Cardiac fibroblast (primary cell): ENCODE data around the gene RTCB.

Experiments
- DNase-seq, 2 donors: peaks; one replicate each; pipeline versions ENCODE4 v3.0.0 to v3.0.0-alpha.2; 2010; ENCODE audit warnings: low read depth in 2 of 2
- H3K4me3 ChIP-seq, 2 donors: replicated peaks in 1 of 2; 1 replicate in 1 of 2; 2 replicates in 1 of 2; pipeline ENCODE4 v1.5.1; 2011; ENCODE audit warnings: low read depth in 2 of 2, low read length in 2 of 2, mild to moderate bottlenecking in 2 of 2, moderate library complexity in 1 of 2
- TF ChIP-seq, protein P1 (sequence below): IDR thresholded peaks from one replicate; pipeline ENCODE4 v1.5.1; 2011; ENCODE audit warnings: low read depth, mild to moderate bottlenecking, low read length, inconsistent platforms

RTCB gene

DNA sequence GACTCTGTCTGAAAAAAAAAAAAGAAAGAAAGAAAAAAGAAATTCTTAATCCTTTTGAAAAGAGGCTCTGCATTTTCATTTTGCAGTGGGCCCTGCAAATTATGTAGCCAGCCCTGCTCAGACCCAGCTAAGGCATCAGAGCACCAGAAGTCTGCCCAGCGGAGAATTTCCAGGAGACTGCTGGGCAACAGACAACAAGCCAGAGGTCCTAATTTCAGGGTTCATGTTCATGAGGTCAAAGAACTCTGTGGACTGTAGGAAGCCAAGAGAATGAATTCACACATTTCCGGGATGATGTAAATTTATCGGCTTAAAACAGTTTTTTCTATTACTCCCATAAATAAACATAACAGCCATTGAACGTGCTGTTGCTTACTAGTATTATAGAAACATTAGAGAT lies 14.8 kb upstream of the RTCB start:
- H3K4me3 ChIP-seq = no peak overlapping the region

DNA sequence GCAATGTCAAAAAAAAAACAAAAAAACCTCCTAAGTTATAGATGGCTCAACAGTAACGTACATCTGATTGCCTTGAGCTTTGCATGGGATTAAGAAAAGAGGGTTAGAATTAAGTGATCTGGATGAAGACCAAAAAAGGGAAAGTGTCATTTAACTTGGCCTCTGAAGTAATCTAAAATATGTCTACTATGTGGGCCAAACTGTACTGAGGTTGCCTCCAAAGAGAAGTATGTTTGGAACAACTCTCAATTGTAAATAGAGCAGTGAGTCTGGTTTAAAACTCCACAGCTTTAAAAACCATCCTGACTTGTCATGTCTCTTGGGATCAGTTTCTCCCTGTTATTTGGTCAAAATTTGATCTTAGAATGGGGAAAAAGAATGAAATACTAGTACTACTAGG lies 11.6 kb upstream of the RTCB start:
- TF ChIP-seq, protein P1, sequence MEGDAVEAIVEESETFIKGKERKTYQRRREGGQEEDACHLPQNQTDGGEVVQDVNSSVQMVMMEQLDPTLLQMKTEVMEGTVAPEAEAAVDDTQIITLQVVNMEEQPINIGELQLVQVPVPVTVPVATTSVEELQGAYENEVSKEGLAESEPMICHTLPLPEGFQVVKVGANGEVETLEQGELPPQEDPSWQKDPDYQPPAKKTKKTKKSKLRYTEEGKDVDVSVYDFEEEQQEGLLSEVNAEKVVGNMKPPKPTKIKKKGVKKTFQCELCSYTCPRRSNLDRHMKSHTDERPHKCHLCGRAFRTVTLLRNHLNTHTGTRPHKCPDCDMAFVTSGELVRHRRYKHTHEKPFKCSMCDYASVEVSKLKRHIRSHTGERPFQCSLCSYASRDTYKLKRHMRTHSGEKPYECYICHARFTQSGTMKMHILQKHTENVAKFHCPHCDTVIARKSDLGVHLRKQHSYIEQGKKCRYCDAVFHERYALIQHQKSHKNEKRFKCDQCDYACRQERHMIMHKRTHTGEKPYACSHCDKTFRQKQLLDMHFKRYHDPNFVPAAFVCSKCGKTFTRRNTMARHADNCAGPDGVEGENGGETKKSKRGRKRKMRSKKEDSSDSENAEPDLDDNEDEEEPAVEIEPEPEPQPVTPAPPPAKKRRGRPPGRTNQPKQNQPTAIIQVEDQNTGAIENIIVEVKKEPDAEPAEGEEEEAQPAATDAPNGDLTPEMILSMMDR = no peak
- no peak overlapping the region for H3K4me3 ChIP-seq
- no peak for DNase-seq

More for the DNA sequence above, 14.8 kb upstream of the RTCB start:
- TF ChIP-seq, protein P1 = no peak
- no peak for DNase-seq

DNA sequence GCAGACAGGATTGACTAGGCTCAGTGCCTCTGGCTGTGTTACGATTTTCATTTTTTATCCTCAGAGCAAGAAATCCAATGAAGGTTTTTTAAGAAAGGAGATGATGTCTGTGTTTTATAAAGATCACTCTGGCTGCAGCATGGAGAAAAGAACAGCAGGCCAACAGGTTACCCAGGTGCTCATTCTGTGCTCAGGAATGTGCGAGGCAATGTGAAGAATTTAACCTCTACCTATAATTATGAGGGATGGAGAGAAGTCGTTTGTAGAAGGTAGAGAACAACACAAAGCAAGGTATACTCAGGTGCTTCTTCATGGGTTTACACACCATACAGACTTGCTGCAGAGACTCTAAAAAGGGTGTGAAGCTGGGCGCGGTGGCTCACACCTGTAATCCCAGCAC lies 10.0 kb upstream of the RTCB start:
- no peak overlapping the region for H3K4me3 ChIP-seq
- TF ChIP-seq, protein P1 = no peak
- DNase-seq = no peak

DNA sequence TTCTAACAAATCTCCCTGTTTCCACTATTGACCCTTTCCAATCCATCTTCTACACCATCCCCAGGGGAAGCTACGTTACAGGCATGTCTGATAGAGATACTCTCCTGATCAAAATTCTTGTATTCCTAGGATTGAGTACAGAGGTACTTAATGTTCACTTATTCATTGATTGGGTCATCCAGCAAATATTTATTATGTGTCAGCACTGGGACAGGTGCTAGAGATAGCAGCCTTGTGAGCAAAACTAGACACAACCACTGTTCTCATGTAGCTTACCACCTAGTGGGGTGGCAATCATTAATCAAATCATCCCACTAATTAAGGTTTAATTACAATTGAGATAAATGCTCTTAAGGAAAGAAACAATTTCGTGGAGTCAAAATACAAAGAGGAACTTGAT lies 9.4 kb upstream of the RTCB start:
- TF ChIP-seq, protein P1 = no peak
- no peak for DNase-seq
- H3K4me3 ChIP-seq = no peak overlapping the region

DNA sequence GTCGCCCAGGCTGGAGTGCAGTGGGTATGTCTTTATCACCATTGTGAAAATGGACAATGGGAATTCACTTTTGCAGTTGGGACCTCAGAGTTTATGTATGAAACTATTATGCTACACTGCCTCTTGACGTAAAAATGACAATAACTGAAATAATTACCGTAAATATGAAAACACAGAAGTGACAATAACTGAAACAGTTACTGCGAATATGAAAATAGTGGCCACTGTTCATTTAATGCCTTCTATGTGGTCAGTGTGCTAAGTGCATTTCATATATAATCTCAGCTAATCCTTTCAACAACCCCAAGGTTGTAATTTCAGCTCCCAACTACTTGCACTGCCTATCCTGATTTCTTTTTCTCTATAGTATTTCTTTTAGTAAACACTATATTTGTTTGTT lies 5.9 kb upstream of the RTCB start:
- H3K4me3 ChIP-seq = no peak overlapping the region
- TF ChIP-seq, protein P1 = no peak
- DNase-seq = no peak

DNA sequence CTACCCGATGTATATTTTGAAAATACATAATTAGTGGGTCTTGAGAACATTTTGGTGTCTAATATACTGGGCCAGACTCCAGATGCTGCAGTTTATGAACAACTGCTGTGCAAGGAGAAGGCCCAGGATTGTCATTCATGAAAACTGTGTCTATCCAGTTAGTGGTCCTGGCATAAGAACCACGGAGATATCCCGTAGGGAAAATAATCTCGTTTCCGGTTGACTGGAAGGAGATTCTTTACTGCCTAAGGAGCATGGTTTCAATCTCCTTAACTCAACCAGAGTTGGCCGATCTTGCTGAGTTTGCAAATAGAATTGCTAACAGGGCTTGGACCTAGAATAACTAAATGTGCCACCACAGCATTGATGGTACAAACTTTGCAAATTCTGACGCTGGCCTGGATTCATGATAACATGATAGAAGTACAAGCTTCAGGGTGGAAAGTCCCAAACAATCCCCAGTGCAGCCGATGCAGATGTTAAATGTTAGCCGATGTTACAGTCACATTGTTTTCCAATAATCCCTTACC lies 4.6 kb upstream of the RTCB start:
- TF ChIP-seq, protein P1 = no peak
- DNase-seq = no peak
- no peak overlapping the region for H3K4me3 ChIP-seq

DNA sequence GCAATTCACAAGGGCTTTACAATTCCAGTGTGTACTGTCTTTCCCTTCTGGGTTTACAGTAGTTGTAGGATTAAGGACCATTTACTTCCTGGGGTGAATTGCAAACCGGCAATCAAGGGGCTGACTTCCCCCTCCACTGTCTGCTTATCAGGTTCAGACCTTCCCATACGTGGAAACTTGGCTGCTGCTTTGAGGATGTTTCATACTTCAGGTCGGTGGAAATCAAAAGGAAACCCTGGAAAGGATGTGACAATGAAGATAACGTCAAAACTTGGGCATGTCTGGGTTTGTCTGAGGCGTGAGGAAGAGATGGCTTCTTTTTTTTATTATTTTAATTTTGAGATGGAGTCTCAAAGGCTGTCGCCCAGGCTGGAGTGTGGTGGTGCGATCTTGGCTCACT lies 2.1 kb upstream of the RTCB start:
- no peak overlapping the region for H3K4me3 ChIP-seq
- DNase-seq = no peak
- TF ChIP-seq, protein P1 = no peak
